Neural progenitor cell (in vitro differentiated cells): ENCODE measurements around the gene CA10.

Source experiments
- EZH2 ChIP-seq: fragments of 200-600 bp; sonication (generic); IDR thresholded peaks from 2 replicates; pipeline ENCODE4 v1.6.1; 2017; ENCODE audit warnings: antibody characterized with exemption, mild to moderate bottlenecking, moderate library complexity
- TF ChIP-seq, protein P1 (sequence below): fragments of 200-600 bp; sonication (generic); IDR thresholded peaks from 2 replicates; pipeline ENCODE4 v1.5.1; 2017; ENCODE audit warnings: antibody characterized with exemption, mild to moderate bottlenecking

DNA sequence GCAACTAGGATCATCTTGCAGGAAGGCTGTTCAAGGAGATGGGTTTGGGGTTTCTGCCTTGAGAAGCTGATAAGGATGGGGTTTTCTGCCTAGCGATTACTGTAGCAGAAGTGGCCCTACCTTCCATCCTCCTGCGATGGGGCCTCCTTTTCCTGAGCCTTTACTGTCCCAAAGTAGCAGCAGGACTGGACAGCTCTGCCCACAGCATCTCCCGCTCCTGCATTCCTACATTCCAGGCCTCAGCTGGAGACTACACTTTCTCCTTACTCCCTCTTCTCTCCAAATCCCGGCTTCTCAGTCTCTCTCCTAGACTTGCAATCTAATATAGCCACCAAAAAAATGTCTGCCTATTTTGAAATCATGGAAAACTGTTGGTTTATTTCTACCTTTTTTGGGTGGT, 355.4 kb downstream of the CA10 start:
- TF ChIP-seq, protein P1, sequence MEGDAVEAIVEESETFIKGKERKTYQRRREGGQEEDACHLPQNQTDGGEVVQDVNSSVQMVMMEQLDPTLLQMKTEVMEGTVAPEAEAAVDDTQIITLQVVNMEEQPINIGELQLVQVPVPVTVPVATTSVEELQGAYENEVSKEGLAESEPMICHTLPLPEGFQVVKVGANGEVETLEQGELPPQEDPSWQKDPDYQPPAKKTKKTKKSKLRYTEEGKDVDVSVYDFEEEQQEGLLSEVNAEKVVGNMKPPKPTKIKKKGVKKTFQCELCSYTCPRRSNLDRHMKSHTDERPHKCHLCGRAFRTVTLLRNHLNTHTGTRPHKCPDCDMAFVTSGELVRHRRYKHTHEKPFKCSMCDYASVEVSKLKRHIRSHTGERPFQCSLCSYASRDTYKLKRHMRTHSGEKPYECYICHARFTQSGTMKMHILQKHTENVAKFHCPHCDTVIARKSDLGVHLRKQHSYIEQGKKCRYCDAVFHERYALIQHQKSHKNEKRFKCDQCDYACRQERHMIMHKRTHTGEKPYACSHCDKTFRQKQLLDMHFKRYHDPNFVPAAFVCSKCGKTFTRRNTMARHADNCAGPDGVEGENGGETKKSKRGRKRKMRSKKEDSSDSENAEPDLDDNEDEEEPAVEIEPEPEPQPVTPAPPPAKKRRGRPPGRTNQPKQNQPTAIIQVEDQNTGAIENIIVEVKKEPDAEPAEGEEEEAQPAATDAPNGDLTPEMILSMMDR = no peak
- no peak for TF ChIP-seq EZH2
